Measurements from ENCODE around the gene KNOP1.
"Not testable (repeated sequence)": the region's sequence is repeated elsewhere in the genome, so short reads cannot be mapped to it uniquely, and the experiment has no call there.

The KNOP1 gene

GRCh38 chr16:19741354-19741753 lies 23.3 kb upstream of the KNOP1 start:
- DNase-seq = no peak

GRCh38 chr16:19737306-19738038 lies 19.4 kb upstream of the KNOP1 start:
- DNase-seq = peak; percentile 7

- DNase-seq = no peak
Measured at GRCh38 chr16:19735074-19735867, 17.2 kb upstream of the KNOP1 start.

- DNase-seq = no peak
Measured at GRCh38 chr16:19733551-19733950, 15.5 kb upstream of the KNOP1 start.

GRCh38 chr16:19728636-19728965 lies 10.6 kb upstream of the KNOP1 start:
- no peak for DNase-seq

- no peak for DNase-seq
Measured at GRCh38 chr16:19722981-19723380, 5.0 kb upstream of the KNOP1 start.

- DNase-seq = no peak
Measured at GRCh38 chr16:19722269-19722952, 4.4 kb upstream of the KNOP1 start.

GRCh38 chr16:19718624-19718965 lies 568 bp upstream of the KNOP1 start:
- no peak for DNase-seq

- no peak for DNase-seq
Measured at GRCh38 chr16:19717314-19717713, 713 bp downstream of the KNOP1 start.

GRCh38 chr16:19716728-19717127 lies 1.3 kb downstream of the KNOP1 start:
- DNase-seq = not testable (repeated sequence)

GRCh38 chr16:19716183-19716582 lies 1.8 kb downstream of the KNOP1 start:
- DNase-seq = no peak

- no peak for DNase-seq
Measured at GRCh38 chr16:19715566-19715965, 2.5 kb downstream of the KNOP1 start.

GRCh38 chr16:19713697-19714096 lies 4.3 kb downstream of the KNOP1 start:
- no peak for DNase-seq

- no peak for DNase-seq
Measured at GRCh38 chr16:19712418-19713058, 5.5 kb downstream of the KNOP1 start.

- DNase-seq = no peak
Measured at GRCh38 chr16:19711643-19712042, 6.4 kb downstream of the KNOP1 start.

- no peak for DNase-seq
Measured at GRCh38 chr16:19710991-19711545, 7.0 kb downstream of the KNOP1 start.

GRCh38 chr16:19710191-19710908 lies 7.7 kb downstream of the KNOP1 start:
- no peak for DNase-seq

- no peak for DNase-seq
Measured at GRCh38 chr16:19709381-19710136, 8.5 kb downstream of the KNOP1 start.

GRCh38 chr16:19708296-19709205 lies 9.5 kb downstream of the KNOP1 start:
- no peak for DNase-seq

GRCh38 chr16:19707569-19708295 lies 10.3 kb downstream of the KNOP1 start:
- no peak for DNase-seq
